HepG2 (cell line): ENCODE data around the gene PLCG1. TPM values are rescaled to one million over a fixed set of nuclear protein-coding genes. Genes with fewer than 3 reads are reported as not detected.
A peak's percentile ranks its signal among the peaks of the same experiment; 100 is the strongest.

Experiments used
- DMAP1 ChIP-seq: IDR thresholded peaks from 2 replicates; pipeline ENCODE4 v1.6.1; 2016
- EP300 ChIP-seq, 3 experiments: sonication (generic) in 1 of 3; formaldehyde crosslinking in 1 of 3; IDR thresholded peaks; 2 replicates each; pipeline versions ENCODE4 v1.5.1 to v1.6.1; 2011 to 2020; ENCODE audit warnings: low read depth in 2 of 3, low read length in 2 of 3, borderline replicate concordance in 1 of 3, improper control_type of control experiment in 1 of 3, mild to moderate bottlenecking in 1 of 3, missing genetic modification reagents in 1 of 3, moderate library complexity in 1 of 3
- ERF ChIP-seq: IDR thresholded peaks from 2 replicates; pipeline ENCODE4 v1.6.1; 2018; ENCODE audit warnings: missing biosample characterization, missing genetic modification reagents
- FOSL2 ChIP-seq: sonication (generic); formaldehyde crosslinking; IDR thresholded peaks from 2 replicates; pipeline ENCODE4 v1.4.0; 2020; ENCODE audit warnings: missing genetic modification reagents
- HOXA3 ChIP-seq: sonication (generic); formaldehyde crosslinking; IDR thresholded peaks from 2 replicates; pipeline ENCODE4 v1.5.0; 2020; ENCODE audit warnings: missing genetic modification reagents
- KMT2A ChIP-seq: sonication (generic); formaldehyde crosslinking; IDR thresholded peaks from 2 replicates; pipeline ENCODE4 v1.4.0; 2020; ENCODE audit warnings: missing genetic modification reagents
- LCORL ChIP-seq, 2 experiments: fragments of 450-650 bp in 1 of 2; sonication (generic) in 1 of 2; formaldehyde crosslinking in 1 of 2; IDR thresholded peaks; 2 replicates each; pipeline versions ENCODE4 v1.5.0 to v1.6.1; 2017 to 2020; ENCODE audit warnings: antibody characterized with exemption in 1 of 2, missing genetic modification reagents in 1 of 2
- NR2F1 ChIP-seq, 2 experiments: fragments of 450-650 bp in 1 of 2; formaldehyde crosslinking in 1 of 2; IDR thresholded peaks; 2 replicates each; pipeline versions ENCODE4 v1.5.0 to v1.6.1; 2016 to 2020; ENCODE audit warnings: mild to moderate bottlenecking in 1 of 2, missing compliant biosample characterization in 1 of 2, missing genetic modification reagents in 1 of 2, moderate library complexity in 1 of 2
- SIN3A ChIP-seq: IDR thresholded peaks from 2 replicates; pipeline ENCODE4 v1.6.1; 2011; ENCODE audit warnings: low read depth, mild to moderate bottlenecking, control low read depth, low read length, borderline replicate concordance
- SMAD3 ChIP-seq: sonication (generic); formaldehyde crosslinking; IDR thresholded peaks from 2 replicates; pipeline ENCODE4 v1.4.0; 2020; ENCODE audit warnings: missing genetic modification reagents
- ZNF331 ChIP-seq: sonication (generic); formaldehyde crosslinking; IDR thresholded peaks from 2 replicates; pipeline ENCODE4 v1.4.0; 2020; ENCODE audit warnings: missing genetic modification reagents
- ZNF614 ChIP-seq: IDR thresholded peaks from 2 replicates; pipeline ENCODE4 v1.6.1; 2018; ENCODE audit warnings: missing biosample characterization, missing genetic modification reagents, inconsistent platforms, borderline replicate concordance
- ZNF644 ChIP-seq: IDR thresholded peaks from 2 replicates; pipeline ENCODE4 v1.6.1; 2016; ENCODE audit warnings: low read depth
- ZNF652 ChIP-seq: IDR thresholded peaks from 2 replicates; pipeline ENCODE4 v1.6.1; 2016; ENCODE audit warnings: low read depth, borderline replicate concordance
- ZNF737 ChIP-seq: sonication (generic); formaldehyde crosslinking; IDR thresholded peaks from 2 replicates; pipeline ENCODE4 v1.5.0; 2020; ENCODE audit warnings: missing genetic modification reagents, mild to moderate bottlenecking, borderline replicate concordance
- polyA plus RNA-seq, 8 experiments: library from polyadenylated mRNA; depleted of rRNA in 3 of 8; stranded (reverse) in 7 of 8; unstranded in 1 of 8; fragments of >200 nt; fragmentation: Illumina TruSeq in 4 of 8; extraction: Trizol in 4 of 8; gene quantifications; 2 replicates each; pipeline versions ENCODE4 v1.2.1 to v1.2.3, GENCODE V29; 2011 to 2016; ENCODE audit warnings: low read depth in 4 of 8, missing spikeins in 1 of 8, mixed read lengths in 1 of 8; ENCODE audit not compliant: insufficient read depth in 1 of 8
- total RNA-seq, 5 experiments: library from RNA; depleted of rRNA; stranded (reverse); fragments of >200 nt; fragmentation: Illumina TruSeq; extraction: Trizol; gene quantifications; 2 replicates each; pipeline ENCODE4 v1.2.3, GENCODE V29; 2016; ENCODE audit warnings: low read depth in 1 of 5
- TF ChIP-seq, protein P1 (sequence below): conservative IDR thresholded peaks from 2 replicates; pipeline ENCODE4 v1.6.1; 2018; ENCODE audit warnings: missing genetic modification reagents
- TF ChIP-seq, protein P2 (sequence below): sonication (generic); formaldehyde crosslinking; IDR thresholded peaks from 2 replicates; pipeline ENCODE4 v1.8.1; 2023; ENCODE audit warnings: mild to moderate bottlenecking, missing genetic modification reagents, borderline replicate concordance
- TF ChIP-seq, protein P3 (sequence below): sonication (generic); formaldehyde crosslinking; IDR thresholded peaks from 2 replicates; pipeline ENCODE4 v1.4.0; 2020; ENCODE audit warnings: missing genetic modification reagents
- TF ChIP-seq, protein P4 (sequence below): IDR thresholded peaks from 2 replicates; pipeline ENCODE4 v1.6.1; 2012; ENCODE audit warnings: inconsistent platforms
- TF ChIP-seq, protein P5 (sequence below): sonication (generic); formaldehyde crosslinking; IDR thresholded peaks from 2 replicates; pipeline ENCODE4 v1.9.0; 2021; ENCODE audit warnings: missing genetic modification reagents, borderline replicate concordance

Gene PLCG1
- total and polyA plus RNA-seq, 2 of the 13 experiments (the other 11 are each of a cell fraction or from before 2014, with no cell fraction given) = 85.3 to 158 TPM

DNA sequence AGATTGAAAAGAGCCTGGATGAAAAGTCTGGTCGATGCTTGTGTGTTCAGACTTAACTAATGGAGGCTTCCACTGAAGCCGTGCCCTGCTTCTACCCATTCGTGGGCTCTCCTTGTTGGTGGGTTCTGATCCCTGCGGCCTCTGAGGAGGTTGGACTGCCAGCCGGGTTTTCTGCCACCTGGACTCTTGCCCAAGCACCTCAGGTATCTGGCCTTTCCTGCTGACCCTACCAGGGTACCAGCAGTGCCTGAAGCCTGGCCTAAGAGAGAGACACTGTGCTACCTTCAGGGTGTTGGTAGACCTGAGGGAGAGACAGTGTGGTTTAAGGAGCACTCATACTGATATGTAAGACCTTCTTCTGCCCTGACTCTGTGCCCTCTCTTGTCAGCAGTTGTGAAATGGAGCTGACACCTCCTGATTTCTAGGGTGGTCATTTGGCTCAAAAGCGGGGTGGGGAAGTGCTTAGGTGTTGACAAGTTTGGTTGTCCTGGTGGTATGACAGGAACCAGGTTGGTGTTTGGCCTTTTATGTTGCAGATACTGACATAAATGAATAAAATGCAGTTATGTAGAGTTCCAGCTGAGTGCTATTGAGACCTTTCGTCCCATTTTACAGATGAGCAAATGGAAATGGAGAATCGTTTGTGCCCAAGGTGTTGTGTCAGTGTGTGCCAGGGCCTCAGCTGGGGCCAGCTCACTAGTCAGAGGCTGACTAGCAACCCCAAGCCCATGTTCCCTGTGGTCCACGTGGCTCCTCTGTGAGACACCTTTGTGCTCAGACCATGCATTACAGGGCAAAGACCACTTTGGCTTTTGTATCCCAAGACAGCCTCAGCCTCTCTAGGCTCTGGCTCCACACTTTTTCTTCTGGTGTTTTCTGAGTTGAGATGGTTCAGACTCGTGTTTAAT, 3.1 kb downstream of the PLCG1 start (continued):
- TF ChIP-seq LCORL (IDR thresholded peaks at IDR 0.05) (no peak), LCORL (CRISPR knock-in tag; IDR thresholded peaks at IDR 0.05) (0 out of 2 replicates have a peak, but pooled peaks have one; percentile 31), NR2F1 (CRISPR knock-in tag; IDR thresholded peaks at IDR 0.05) (peak in 1 of 2 experiments; percentile 23; a peak in 1 of 4 replicates), SMAD3 (0 out of 2 replicates have a peak, but pooled peaks have one; percentile 29), ZNF331 (CRISPR knock-in tag) (no peak), DMAP1 (CRISPR knock-in tag) (peak; percentile 83), EP300 (IDR thresholded peaks at IDR 0.05; ENCODE audit: low read depth in 2 of 2, low read length in 2 of 2) (0 out of 4 replicates have a peak, but pooled peaks of 1 of the 2 experiments have one; percentile 23), EP300 (CRISPR knock-in tag; IDR thresholded peaks at IDR 0.05; ENCODE audit: borderline replicate concordance) (peak; percentile 53; the same call in 1 of the 2 replicates), FOSL2 (CRISPR knock-in tag) (peak; percentile 41; the same call in 1 of the 2 replicates), ERF (CRISPR knock-in tag) (peak; percentile 55; the same call in 1 of the 2 replicates), SIN3A (peak; percentile 66; the same call in 1 of the 2 replicates), ZNF644 (peak; percentile 89), ZNF737 (CRISPR knock-in tag) (0 out of 2 replicates have a peak, but pooled peaks have one; percentile 44), ZNF652 (CRISPR knock-in tag) (no peak), HOXA3 (CRISPR knock-in tag) (peak; percentile 65; the same call in 1 of the 2 replicates), ZNF614 (CRISPR knock-in tag) (0 out of 2 replicates have a peak, but pooled peaks have one; percentile 15), KMT2A (CRISPR knock-in tag) (0 out of 2 replicates have a peak, but pooled peaks have one; percentile 18)
- TF ChIP-seq, protein P1, sequence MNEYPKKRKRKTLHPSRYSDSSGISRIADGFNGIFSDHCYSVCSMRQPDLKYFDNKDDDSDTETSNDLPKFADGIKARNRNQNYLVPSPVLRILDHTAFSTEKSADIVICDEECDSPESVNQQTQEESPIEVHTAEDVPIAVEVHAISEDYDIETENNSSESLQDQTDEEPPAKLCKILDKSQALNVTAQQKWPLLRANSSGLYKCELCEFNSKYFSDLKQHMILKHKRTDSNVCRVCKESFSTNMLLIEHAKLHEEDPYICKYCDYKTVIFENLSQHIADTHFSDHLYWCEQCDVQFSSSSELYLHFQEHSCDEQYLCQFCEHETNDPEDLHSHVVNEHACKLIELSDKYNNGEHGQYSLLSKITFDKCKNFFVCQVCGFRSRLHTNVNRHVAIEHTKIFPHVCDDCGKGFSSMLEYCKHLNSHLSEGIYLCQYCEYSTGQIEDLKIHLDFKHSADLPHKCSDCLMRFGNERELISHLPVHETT (CRISPR knock-in tag) = peak; percentile 33; the same call in 1 of the 2 replicates
- TF ChIP-seq, protein P2, sequence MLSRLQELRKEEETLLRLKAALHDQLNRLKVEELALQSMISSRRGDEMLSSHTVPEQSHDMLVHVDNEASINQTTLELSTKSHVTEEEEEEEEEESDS (CRISPR knock-in tag) = no peak
- TF ChIP-seq, protein P3, sequence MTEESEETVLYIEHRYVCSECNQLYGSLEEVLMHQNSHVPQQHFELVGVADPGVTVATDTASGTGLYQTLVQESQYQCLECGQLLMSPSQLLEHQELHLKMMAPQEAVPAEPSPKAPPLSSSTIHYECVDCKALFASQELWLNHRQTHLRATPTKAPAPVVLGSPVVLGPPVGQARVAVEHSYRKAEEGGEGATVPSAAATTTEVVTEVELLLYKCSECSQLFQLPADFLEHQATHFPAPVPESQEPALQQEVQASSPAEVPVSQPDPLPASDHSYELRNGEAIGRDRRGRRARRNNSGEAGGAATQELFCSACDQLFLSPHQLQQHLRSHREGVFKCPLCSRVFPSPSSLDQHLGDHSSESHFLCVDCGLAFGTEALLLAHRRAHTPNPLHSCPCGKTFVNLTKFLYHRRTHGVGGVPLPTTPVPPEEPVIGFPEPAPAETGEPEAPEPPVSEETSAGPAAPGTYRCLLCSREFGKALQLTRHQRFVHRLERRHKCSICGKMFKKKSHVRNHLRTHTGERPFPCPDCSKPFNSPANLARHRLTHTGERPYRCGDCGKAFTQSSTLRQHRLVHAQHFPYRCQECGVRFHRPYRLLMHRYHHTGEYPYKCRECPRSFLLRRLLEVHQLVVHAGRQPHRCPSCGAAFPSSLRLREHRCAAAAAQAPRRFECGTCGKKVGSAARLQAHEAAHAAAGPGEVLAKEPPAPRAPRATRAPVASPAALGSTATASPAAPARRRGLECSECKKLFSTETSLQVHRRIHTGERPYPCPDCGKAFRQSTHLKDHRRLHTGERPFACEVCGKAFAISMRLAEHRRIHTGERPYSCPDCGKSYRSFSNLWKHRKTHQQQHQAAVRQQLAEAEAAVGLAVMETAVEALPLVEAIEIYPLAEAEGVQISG (CRISPR knock-in tag) = peak; percentile 69
- TF ChIP-seq, protein P4, sequence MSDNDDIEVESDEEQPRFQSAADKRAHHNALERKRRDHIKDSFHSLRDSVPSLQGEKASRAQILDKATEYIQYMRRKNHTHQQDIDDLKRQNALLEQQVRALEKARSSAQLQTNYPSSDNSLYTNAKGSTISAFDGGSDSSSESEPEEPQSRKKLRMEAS = peak; percentile 96
- TF ChIP-seq, protein P5, sequence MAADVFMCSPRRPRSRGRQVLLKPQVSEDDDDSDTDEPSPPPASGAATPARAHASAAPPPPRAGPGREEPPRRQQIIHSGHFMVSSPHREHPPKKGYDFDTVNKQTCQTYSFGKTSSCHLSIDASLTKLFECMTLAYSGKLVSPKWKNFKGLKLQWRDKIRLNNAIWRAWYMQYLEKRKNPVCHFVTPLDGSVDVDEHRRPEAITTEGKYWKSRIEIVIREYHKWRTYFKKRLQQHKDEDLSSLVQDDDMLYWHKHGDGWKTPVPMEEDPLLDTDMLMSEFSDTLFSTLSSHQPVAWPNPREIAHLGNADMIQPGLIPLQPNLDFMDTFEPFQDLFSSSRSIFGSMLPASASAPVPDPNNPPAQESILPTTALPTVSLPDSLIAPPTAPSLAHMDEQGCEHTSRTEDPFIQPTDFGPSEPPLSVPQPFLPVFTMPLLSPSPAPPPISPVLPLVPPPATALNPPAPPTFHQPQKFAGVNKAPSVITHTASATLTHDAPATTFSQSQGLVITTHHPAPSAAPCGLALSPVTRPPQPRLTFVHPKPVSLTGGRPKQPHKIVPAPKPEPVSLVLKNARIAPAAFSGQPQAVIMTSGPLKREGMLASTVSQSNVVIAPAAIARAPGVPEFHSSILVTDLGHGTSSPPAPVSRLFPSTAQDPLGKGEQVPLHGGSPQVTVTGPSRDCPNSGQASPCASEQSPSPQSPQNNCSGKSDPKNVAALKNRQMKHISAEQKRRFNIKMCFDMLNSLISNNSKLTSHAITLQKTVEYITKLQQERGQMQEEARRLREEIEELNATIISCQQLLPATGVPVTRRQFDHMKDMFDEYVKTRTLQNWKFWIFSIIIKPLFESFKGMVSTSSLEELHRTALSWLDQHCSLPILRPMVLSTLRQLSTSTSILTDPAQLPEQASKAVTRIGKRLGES = no peak
